Progenitor cell of endocrine pancreas (in vitro differentiated cells): Measurements from ENCODE around the gene SDK2. TPM values are rescaled to one million over a fixed set of nuclear protein-coding genes. Genes with fewer than 3 reads are reported as not detected.

Experiments
- DNase-seq: peaks from one replicate; pipeline ENCODE4 v3.0.0; 2021; ENCODE audit warnings: low spot score; ENCODE audit not compliant: unreplicated experiment
- H3K27ac Mint-ChIP-seq: 2 replicates; pipeline ENCODE4 v1.8.0; 2021; ENCODE audit warnings: mild to moderate bottlenecking, moderate library complexity, mixed read lengths
- H3K27me3 Mint-ChIP-seq: 2 replicates; pipeline ENCODE4 v1.8.0; 2021; ENCODE audit warnings: mixed read lengths
- H3K36me3 Mint-ChIP-seq: 2 replicates; pipeline ENCODE4 v1.8.0; 2022; ENCODE audit warnings: mixed read lengths; ENCODE audit not compliant: insufficient read depth
- H3K4me1 Mint-ChIP-seq: 2 replicates; pipeline ENCODE4 v1.8.0; 2021; ENCODE audit warnings: low read depth, mixed read lengths
- H3K4me3 Mint-ChIP-seq: 2 replicates; pipeline ENCODE4 v1.8.0; 2021; ENCODE audit warnings: low read depth, mild to moderate bottlenecking, moderate library complexity, mixed read lengths
- H3K9me3 Mint-ChIP-seq: 2 replicates; pipeline ENCODE4 v1.8.0; 2021; ENCODE audit warnings: low read depth, mixed read lengths
- CTCF ChIP-seq: fragments of 200-600 bp; sonication (generic); IDR thresholded peaks from one replicate; pipeline ENCODE4 v1.5.0; 2021; ENCODE audit warnings: antibody characterized with exemption, mild to moderate bottlenecking; ENCODE audit not compliant: unreplicated experiment
- total RNA-seq: library from RNA; stranded (reverse); gene quantifications from 2 replicates; pipeline ENCODE4 v1.2.1, GENCODE V29; 2021

Gene SDK2
- total RNA-seq, 1 donor from 2014 or later, result 6.7 TPM

GRCh38 chr17:73365906-73366623, 278.2 kb downstream of the SDK2 start:
- TF ChIP-seq CTCF, result no peak
- no peaks in the 10 kb centered on the region for H3K36me3 Mint-ChIP-seq
- H3K27ac Mint-ChIP-seq, result no peak overlapping the region
- H3K4me3 Mint-ChIP-seq, result no peak overlapping the region
- H3K4me1 Mint-ChIP-seq, result peaks cover 18% of the 10 kb centered on the region
- no peaks in the 10 kb centered on the region for H3K9me3 Mint-ChIP-seq
- H3K27me3 Mint-ChIP-seq, result peaks cover 11% of the 10 kb centered on the region
- no peak for DNase-seq

- Mint-ChIP-seq H3K27me3 (peaks cover 9% of the 10 kb centered on the region), H3K36me3 (no peaks in the 10 kb centered on the region), H3K9me3 (no peaks in the 10 kb centered on the region), H3K27ac (no peak overlapping the region), H3K4me3 (no peak overlapping the region), H3K4me1 (peaks cover 24% of the 10 kb centered on the region)
- no peak for DNase-seq
- no peak for TF ChIP-seq CTCF
Measured at GRCh38 chr17:73365301-73365874, 278.9 kb downstream of the SDK2 start.

- peaks cover 9% of the 10 kb centered on the region for H3K27me3 Mint-ChIP-seq
- H3K9me3 Mint-ChIP-seq, result no peaks in the 10 kb centered on the region
- H3K4me3 Mint-ChIP-seq, result no peak overlapping the region
- H3K36me3 Mint-ChIP-seq, result no peaks in the 10 kb centered on the region
- H3K27ac Mint-ChIP-seq, result no peak overlapping the region
- no peak for DNase-seq
- peaks cover 33% of the 10 kb centered on the region for H3K4me1 Mint-ChIP-seq
- TF ChIP-seq CTCF, result no peak
Measured at GRCh38 chr17:73364155-73364522, 280.1 kb downstream of the SDK2 start.

- no peaks in the 10 kb centered on the region for H3K9me3 Mint-ChIP-seq
- TF ChIP-seq CTCF, result no peak
- H3K27me3 Mint-ChIP-seq, result peaks cover 9% of the 10 kb centered on the region
- no peak overlapping the region for H3K4me3 Mint-ChIP-seq
- H3K27ac Mint-ChIP-seq, result peak overlapping the region; percentile 5
- H3K4me1 Mint-ChIP-seq, result peaks cover 33% of the 10 kb centered on the region
- DNase-seq, result no peak
- H3K36me3 Mint-ChIP-seq, result no peaks in the 10 kb centered on the region
Measured at GRCh38 chr17:73363442-73364154, 280.6 kb downstream of the SDK2 start.

GRCh38 chr17:73362697-73363096, 281.5 kb downstream of the SDK2 start:
- Mint-ChIP-seq H3K36me3 (no peaks in the 10 kb centered on the region), H3K4me3 (no peak overlapping the region), H3K27me3 (peaks cover 9% of the 10 kb centered on the region), H3K9me3 (no peaks in the 10 kb centered on the region), H3K27ac (no peak overlapping the region), H3K4me1 (peaks cover 33% of the 10 kb centered on the region)
- no peak for DNase-seq
- no peak for TF ChIP-seq CTCF
